HAP-1 (cell line): ENCODE data around the gene ITGA8.
A peak's percentile ranks its signal among the peaks of the same experiment; 100 is the strongest.

Experiments
- DNase-seq, 2 experiments: peaks; one replicate each; pipeline ENCODE4 v3.0.0-alpha.2; 2016 to 2020; ENCODE audit warnings: low spot score in 2 of 2
- H3K27me3 ChIP-seq: fragments of 250-450 bp; sonication (Bioruptor Pico); 2 replicates; pipeline ENCODE4 v1.5.1; 2020; ENCODE audit warnings: low read depth, mild to moderate bottlenecking, moderate library complexity
- H3K36me3 ChIP-seq: fragments of 250-450 bp; sonication (Bioruptor Pico); replicated peaks from 2 replicates; pipeline ENCODE4 v1.5.1; 2020; ENCODE audit warnings: mild to moderate bottlenecking
- H3K4me1 ChIP-seq: fragments of 250-450 bp; sonication (Bioruptor Pico); 2 replicates; pipeline ENCODE4 v1.5.1; 2020; ENCODE audit warnings: mild to moderate bottlenecking
- H3K4me3 ChIP-seq: fragments of 250-450 bp; sonication (Bioruptor Pico); 2 replicates; pipeline ENCODE4 v1.5.1; 2020; ENCODE audit warnings: mild to moderate bottlenecking, moderate library complexity
- H3K9me3 ChIP-seq: fragments of 250-450 bp; sonication (Bioruptor Pico); 2 replicates; pipeline ENCODE4 v1.5.1; 2020; ENCODE audit warnings: mild to moderate bottlenecking, moderate library complexity
- in situ Hi-C: fragments of 300-500 bp; cut with MboI; formaldehyde crosslinking; loops from 3 replicates; pipeline ENCODE4 v1.14.3; 2020; ENCODE audit warnings: low sequenced_read_pairs, inconsistent platforms, mixed read lengths

Gene ITGA8

DNA sequence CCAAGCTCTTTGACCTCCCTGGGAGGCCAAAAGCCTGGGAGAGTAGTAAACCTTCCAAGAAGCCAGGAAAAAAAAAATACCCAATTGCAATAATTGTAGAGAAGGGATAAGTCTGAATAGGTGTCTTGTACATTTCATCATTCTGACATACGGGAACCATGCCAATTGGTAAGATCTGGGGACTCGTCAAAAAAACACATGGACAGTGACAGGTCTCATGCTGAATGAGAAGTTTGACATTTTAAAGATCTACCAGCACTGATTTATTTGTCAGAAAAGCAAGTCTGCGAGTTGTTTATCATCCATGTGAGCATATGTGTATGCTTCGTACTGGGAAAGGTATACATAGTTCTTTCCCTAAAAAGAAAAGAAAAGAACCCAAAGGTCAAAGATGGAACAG lies 4.1 kb upstream of the ITGA8 start:
- DNase-seq: no peak
- Histone ChIP-seq H3K4me3 (no peak overlapping the region), H3K27me3 (peaks cover 37% of the 10 kb centered on the region), H3K4me1 (no peaks in the 10 kb centered on the region), H3K9me3 (no peaks in the 10 kb centered on the region), H3K36me3 (no peaks in the 10 kb centered on the region)
- in situ Hi-C loops: no loop called here

DNA sequence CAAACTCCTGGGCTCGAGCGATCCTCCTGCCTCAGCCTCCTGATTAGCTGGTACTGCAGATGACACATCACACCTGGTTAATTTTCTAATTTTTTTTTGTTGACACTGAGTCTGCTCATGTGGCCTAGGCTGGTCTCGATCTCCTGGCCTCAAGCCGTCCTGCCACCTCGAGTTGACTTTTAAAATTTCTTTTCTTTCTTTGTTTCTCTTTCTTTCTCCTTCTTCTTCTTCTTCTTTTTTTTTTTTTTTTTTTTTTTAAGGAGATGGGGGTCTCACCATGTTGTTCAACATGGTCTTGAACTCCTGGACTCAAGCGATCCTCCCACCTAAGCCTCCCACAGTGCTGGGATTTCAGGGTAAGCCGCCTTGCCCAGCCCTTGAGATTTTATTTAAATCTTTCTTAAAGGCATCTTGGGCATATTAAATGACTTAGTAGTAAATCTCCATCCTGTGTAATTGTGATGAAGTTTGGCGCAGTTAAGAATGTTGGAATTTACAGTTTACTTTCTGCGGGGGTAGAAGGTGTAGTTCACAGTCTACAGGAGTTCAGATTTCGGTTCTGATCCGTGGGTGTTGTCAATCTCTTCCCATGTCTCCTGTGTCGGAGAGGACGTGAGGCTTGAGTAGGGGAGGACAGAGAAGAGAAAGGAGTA lies 1.0 kb upstream of the ITGA8 start:
- DNase-seq: no peak
- in situ Hi-C loops: no loop called here
- H3K4me1 ChIP-seq: no peaks in the 10 kb centered on the region
- H3K9me3 ChIP-seq: no peaks in the 10 kb centered on the region
- no peaks in the 10 kb centered on the region for H3K36me3 ChIP-seq
- H3K27me3 ChIP-seq: peaks cover 56% of the 10 kb centered on the region
- no peak overlapping the region for H3K4me3 ChIP-seq

DNA sequence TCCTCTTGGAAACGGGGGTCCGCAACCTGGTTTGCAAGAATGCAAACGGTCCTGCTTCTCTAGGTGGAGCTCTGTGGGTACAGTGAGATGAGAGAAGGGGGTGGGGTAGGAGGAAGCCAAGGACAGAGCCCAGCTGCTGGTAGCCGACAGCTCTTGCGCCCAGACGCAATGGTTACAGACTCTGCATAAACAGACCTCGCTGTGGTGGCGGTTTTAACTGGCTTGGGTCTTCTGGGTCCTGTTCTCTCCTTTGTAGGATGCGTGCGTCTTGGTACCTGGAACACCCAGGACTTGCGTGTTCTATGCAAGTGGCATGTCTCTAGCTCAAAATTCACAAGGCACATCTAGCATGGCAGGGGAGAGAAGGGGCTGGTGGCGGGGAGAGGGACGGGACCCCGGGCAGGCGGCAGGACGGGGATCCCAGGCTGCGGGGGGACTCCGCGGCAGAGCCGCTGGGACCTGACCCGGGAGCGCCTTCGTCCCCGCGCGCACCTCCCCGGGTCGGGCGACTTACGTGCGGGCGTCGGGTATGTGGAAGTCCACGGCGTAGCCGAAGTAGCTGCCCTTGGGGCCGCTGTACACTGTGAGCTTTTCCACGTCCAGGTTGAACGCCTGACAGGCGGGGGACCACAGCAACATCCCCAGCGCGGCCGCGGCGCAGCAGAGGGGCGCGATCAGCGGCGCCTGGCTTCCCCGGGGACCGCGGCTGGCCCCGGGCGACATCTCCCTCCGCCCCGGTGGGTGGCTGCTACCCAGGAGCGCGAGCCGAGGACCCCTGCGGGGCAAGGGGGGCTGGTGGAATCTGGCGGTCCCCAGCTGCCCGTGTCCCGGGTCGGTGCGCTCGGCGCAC lies 448 bp downstream of the ITGA8 start:
- in situ Hi-C loops: no loop called here
- peaks cover 55% of the 10 kb centered on the region for H3K27me3 ChIP-seq
- H3K36me3 ChIP-seq: no peaks in the 10 kb centered on the region
- H3K4me3 ChIP-seq: no peak overlapping the region
- H3K9me3 ChIP-seq: no peaks in the 10 kb centered on the region
- DNase-seq: no peak
- no peaks in the 10 kb centered on the region for H3K4me1 ChIP-seq

DNA sequence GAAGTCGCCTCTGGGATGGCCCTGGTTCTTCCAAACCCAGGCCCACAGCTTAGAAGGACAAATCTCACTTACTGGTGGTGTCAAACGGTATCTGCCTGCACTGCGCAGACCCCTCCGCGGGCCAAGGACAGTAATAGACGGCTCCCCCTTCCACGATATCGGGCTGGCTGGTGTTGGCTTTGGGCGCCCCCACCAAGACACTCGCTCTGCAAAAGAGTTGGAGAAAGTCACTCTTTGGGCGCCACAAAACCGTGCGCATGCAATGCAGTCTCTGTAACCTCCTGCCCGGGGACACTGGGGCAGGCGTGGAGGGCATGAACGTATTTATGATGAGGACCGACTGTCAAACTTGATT lies 1.1 kb downstream of the ITGA8 start:
- DNase-seq: no peak
- in situ Hi-C loops: no loop called here
- Histone ChIP-seq H3K27me3 (peaks cover 54% of the 10 kb centered on the region), H3K4me3 (no peak overlapping the region), H3K9me3 (no peaks in the 10 kb centered on the region), H3K4me1 (no peaks in the 10 kb centered on the region), H3K36me3 (no peaks in the 10 kb centered on the region)

DNA sequence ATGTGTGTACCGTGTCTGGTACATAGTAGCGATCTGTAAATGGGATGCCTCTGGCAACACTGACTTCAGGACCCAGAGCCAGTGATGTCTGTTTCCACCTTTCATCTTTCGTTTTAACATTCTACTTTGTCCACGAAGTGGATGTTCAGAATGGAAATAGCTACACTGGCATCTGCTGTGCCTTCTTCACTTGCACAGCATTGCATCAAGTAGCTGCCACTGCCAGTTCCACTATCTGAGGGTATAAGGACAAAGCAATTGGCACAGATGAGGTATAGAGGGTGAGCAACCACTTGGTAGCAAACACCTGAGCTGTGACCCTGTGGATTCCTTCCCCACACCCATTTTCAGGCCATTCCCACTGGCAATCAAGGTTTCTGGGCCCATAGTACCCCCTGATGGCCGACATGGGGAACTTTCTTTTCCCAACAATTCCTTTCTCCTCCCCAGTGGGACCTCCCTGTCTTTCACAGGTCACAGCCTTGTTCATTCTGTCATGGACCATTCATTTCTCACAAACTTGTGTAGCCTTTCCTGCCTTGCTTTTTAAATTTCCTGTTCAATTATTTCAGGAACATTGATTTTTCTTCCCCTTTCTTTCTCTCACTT lies 4.0 kb downstream of the ITGA8 start:
- Histone ChIP-seq H3K27me3 (peaks cover 38% of the 10 kb centered on the region), H3K4me3 (no peak overlapping the region), H3K36me3 (no peaks in the 10 kb centered on the region), H3K9me3 (no peaks in the 10 kb centered on the region), H3K4me1 (no peaks in the 10 kb centered on the region)
- peak in 1 of 2 experiments; percentile 13 for DNase-seq
- in situ Hi-C loops: no loop called here

DNA sequence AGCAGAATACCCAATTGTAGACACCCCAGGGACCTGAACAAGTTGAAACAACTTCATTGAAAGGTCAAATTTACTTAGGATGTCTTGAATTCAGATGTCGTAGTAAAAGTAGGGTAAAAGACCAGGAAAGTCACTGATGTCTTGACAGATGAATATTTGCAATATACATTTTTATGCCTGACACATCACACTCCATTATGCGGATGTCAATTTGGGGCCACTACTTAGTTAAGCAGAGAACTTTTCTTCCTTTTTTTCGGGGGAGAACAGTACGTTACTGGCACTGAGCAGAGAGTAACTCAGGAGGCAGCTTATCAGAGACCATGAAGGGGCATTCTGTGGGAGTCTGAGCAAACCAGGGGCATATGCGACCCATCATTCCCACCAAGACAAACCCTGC lies 4.9 kb downstream of the ITGA8 start:
- in situ Hi-C loops: no loop called here
- Histone ChIP-seq H3K27me3 (peaks cover 34% of the 10 kb centered on the region), H3K4me3 (no peak overlapping the region), H3K9me3 (no peaks in the 10 kb centered on the region), H3K36me3 (no peaks in the 10 kb centered on the region), H3K4me1 (no peaks in the 10 kb centered on the region)
- DNase-seq: no peak

DNA sequence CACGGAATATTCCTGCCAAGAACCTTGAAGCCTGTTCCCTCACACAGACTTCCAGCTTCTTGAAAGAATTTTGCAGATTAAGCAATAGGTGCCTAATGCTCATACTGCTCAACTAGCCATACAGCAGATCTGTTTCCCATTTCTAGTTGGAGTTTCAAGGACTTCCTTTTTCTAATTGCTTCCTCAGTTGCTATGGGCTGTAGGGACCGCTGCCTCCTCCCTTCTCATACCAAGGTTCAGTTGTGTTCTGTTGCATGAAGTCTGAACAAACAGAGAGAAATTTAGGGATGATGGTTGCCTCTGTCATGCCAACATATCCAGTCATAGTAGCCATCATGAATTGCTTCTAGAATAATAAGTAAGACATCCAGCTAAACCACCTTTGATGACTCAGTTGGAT lies 6.8 kb downstream of the ITGA8 start:
- DNase-seq: no peak
- in situ Hi-C loops: no loop called here
- Histone ChIP-seq H3K27me3 (peaks cover 20% of the 10 kb centered on the region), H3K4me3 (no peak overlapping the region), H3K4me1 (no peaks in the 10 kb centered on the region), H3K36me3 (no peaks in the 10 kb centered on the region), H3K9me3 (no peaks in the 10 kb centered on the region)

DNA sequence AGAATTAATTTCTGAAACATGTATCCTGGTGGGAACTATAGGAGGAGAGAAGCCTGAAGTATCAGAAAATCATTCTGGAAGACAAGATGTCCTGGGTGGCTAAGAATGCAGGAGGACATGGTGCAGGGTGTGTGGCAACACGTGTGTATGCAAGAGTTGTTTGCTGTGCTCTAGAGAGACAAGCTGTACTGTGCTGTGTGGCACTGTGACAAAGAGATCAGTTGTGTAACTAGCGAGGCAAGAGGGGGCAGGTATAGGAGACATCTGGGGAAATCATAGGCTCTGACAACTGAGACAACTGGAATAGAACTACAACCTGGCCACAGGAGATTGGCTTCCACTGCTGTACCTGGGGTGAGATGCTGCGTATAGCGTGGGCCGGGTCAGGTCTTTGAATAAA lies 9.3 kb downstream of the ITGA8 start:
- in situ Hi-C loops: no loop called here
- Histone ChIP-seq H3K4me1 (no peaks in the 10 kb centered on the region), H3K9me3 (no peaks in the 10 kb centered on the region), H3K36me3 (no peaks in the 10 kb centered on the region), H3K27me3 (peaks cover 6% of the 10 kb centered on the region; the same call in 1 of the 2 replicates), H3K4me3 (no peak overlapping the region)
- DNase-seq: no peak

DNA sequence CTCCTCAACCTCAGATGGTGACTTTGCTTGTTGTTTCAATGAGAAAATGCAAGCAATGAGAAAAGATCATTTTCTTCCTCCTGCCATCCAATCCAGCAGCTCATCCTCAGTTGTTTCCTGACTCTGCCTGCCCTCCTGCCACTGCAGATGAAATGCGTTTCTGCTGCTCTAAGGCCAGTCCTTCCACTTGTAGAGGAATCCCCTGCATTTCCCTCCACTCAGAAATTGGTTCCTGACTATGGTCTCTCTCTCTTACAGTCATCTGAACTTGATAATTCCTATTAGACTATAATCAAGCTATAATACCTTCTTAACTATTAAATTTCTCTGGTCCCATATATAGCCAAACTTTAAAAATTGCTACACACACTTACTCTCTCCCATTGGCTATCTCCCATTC lies 14.4 kb downstream of the ITGA8 start:
- no peak for DNase-seq
- H3K4me3 ChIP-seq: no peak overlapping the region
- no peaks in the 10 kb centered on the region for H3K36me3 ChIP-seq
- 0 out of 2 replicates have a peak, but pooled peaks cover 4% of the 10 kb centered on the region for H3K27me3 ChIP-seq
- no peaks in the 10 kb centered on the region for H3K9me3 ChIP-seq
- no peaks in the 10 kb centered on the region for H3K4me1 ChIP-seq
- in situ Hi-C loops: no loop called here

DNA sequence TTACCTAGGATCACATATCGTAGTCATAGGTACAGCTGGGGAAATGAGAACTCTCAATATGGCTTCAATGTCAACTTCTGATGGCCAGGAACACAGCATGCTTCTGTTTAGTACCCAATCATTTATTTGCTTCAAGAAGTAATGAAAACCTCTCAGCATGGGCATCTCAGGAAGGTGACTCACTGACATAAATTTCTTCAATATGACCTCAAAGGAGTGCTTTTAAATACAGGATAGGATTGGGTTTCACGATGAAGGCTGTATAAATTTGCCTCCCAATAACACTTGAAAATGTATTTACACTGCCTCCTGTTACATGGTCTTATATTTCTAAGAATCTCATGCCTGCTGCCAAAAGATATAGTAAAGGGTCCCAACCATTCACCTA lies 15.1 kb downstream of the ITGA8 start:
- Histone ChIP-seq H3K27me3 (0 out of 2 replicates have a peak, but pooled peaks cover 2% of the 10 kb centered on the region), H3K9me3 (no peaks in the 10 kb centered on the region), H3K4me3 (no peak overlapping the region), H3K4me1 (no peaks in the 10 kb centered on the region), H3K36me3 (no peaks in the 10 kb centered on the region)
- DNase-seq: no peak
- in situ Hi-C loops: no loop called here

DNA sequence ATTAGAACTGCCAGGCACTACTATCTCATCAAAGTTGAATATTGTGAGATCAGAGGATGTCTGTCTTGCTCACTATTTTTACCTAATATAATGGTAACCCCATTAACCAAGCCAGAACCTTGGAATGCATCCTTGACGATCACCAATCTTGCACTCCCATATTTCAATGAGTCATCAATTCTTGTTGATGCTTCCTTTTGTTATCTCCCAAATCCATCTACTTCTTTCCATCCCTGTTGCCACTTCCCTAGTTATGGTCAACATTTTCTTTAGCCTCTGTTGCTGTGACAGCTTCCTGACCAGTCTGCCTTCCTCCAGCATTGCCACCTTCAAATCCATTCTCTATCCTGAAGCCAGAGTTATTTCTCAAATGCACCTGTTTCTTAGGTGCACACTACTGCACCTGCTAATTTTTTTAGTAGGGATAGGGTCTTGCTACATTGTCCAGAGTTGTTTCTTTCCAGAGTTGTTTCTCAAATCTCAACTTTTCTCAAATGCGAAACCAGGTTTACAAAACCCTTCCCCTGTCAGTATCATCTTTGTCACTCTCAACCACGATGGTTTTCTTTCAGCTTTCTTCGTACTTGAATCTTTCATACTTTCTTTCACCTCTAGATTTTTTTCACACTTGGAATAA lies 15.7 kb downstream of the ITGA8 start:
- Histone ChIP-seq H3K4me1 (no peaks in the 10 kb centered on the region), H3K36me3 (no peaks in the 10 kb centered on the region), H3K9me3 (no peaks in the 10 kb centered on the region), H3K4me3 (no peak overlapping the region), H3K27me3 (no peaks in the 10 kb centered on the region)
- in situ Hi-C loops: no loop called here
- DNase-seq: no peak

DNA sequence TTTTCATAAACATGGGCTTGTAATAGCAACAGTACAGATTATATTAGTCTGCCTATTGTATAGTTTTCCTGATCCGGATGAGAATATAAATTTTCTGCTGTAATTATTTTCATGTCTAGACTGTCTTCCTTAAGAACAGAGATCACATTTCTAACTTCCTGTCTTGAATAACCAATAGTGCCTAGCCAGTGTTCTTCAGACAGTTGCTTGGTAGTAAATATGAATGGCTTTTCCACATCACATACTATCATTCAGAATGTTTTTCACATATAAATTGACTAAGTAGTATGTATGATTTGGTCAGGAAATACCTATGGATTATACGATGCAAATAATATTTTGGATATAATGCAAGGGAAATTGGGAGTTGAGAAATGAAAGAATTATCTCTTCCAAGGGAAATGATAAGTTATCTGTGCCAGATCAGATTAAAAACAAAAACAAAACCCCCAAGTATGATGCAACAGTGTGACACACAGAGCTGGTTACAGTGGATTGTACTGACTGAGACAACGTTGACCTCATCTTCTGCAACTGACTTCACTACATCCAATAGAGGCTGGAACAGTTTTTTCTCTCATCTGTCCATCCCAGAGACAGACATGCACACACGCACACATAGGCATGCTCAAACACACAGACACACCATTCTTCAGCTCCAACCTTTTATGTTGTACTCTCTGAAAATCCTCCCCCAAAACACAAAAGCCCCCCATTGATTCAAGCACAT lies 16.4 kb downstream of the ITGA8 start:
- DNase-seq: no peak
- in situ Hi-C loops: no loop called here
- no peaks in the 10 kb centered on the region for H3K9me3 ChIP-seq
- H3K4me3 ChIP-seq: no peak overlapping the region
- H3K27me3 ChIP-seq: no peaks in the 10 kb centered on the region
- H3K36me3 ChIP-seq: no peaks in the 10 kb centered on the region
- no peaks in the 10 kb centered on the region for H3K4me1 ChIP-seq

DNA sequence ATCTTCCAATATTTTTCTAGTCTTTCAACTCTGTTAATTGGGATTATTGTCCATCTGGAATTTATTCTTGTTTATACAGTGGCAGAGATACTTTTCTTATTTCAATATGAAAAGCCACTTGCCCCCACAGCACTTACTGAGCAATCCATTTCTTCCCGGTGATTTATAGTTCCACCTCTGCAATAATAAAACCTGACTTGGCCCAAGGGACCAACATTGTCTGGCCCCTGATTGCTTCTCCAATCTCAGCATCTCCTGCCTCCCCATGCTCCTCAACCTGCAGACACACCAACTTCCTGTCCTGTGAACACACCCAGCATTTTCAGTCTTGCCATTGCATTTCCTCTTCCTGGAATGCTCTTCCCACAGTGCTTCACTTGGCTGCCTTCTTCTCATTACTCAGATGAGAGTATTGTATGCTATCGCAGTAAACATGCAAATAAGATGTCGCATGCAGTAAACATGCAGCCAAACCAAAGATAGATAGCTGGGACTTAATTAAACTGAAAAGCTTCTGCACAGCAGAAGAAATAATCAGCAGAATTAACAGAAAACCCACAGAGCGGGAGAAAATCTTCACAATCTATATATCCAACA lies 19.5 kb downstream of the ITGA8 start:
- in situ Hi-C loops: no loop called here
- DNase-seq: no peak
- Histone ChIP-seq H3K36me3 (no peaks in the 10 kb centered on the region), H3K4me3 (no peak overlapping the region), H3K9me3 (no peaks in the 10 kb centered on the region), H3K27me3 (no peaks in the 10 kb centered on the region), H3K4me1 (no peaks in the 10 kb centered on the region)
